C4-2B (cell line): Measurements from ENCODE around the gene PIK3R2.

Experiments
- ZFX ChIP-seq: fragments of 450-650 bp; IDR thresholded peaks from 2 replicates; pipeline ENCODE4 v1.6.1; 2017
- TF ChIP-seq, protein P1 (sequence below): fragments of 450-650 bp; conservative IDR thresholded peaks from 2 replicates; pipeline ENCODE4 v1.5.1; 2017; ENCODE audit warnings: mild to moderate bottlenecking

DNA sequence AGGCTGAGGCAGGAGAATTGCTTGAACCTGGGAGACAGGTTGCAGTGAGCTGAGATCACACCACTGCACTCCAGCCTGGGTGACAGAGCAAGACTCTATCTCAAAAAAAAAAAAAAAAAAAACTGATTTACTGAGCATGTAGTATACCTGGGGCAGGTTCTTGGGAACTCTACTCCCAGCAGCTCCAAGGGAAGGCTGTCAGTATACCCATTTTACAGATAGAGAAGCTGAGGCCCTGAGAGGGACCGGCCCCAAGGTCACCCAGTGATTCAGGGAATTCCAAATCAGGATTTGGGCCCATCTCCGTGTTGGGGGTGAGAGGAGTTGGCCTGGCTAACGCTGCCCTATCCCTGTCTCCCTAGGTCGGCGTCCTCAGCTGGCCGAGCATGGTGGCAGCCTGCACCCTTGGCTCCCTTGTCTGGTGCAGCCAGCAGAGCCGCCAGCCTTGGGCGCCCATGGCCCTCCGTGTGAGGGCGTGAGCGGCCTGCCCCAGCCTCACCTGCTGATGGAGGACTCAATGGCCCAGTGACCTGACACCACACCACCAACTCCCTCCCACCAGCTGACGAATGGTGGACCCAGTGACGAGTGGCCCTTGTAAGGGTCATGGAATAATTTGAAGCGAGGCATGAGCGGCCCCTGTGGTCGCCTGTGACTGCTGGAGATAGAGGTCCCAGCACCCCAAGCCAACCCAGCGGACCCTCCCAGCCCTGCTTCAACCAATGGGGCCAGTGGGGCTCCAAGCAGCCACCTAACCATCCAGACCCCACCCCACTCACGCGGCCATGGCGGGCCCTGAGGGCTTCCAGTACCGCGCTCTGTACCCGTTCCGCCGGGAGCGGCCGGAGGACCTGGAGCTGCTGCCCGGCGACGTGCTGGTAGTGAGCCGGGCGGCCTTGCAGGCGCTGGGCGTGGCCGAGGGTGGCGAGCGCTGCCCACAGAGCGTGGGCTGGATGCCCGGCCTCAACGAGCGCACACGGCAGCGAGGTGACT, 2.4 kb downstream of the PIK3R2 start:
- TF ChIP-seq, protein P1, sequence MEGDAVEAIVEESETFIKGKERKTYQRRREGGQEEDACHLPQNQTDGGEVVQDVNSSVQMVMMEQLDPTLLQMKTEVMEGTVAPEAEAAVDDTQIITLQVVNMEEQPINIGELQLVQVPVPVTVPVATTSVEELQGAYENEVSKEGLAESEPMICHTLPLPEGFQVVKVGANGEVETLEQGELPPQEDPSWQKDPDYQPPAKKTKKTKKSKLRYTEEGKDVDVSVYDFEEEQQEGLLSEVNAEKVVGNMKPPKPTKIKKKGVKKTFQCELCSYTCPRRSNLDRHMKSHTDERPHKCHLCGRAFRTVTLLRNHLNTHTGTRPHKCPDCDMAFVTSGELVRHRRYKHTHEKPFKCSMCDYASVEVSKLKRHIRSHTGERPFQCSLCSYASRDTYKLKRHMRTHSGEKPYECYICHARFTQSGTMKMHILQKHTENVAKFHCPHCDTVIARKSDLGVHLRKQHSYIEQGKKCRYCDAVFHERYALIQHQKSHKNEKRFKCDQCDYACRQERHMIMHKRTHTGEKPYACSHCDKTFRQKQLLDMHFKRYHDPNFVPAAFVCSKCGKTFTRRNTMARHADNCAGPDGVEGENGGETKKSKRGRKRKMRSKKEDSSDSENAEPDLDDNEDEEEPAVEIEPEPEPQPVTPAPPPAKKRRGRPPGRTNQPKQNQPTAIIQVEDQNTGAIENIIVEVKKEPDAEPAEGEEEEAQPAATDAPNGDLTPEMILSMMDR, result no peak
- TF ChIP-seq ZFX, result no peak
